Measurements from ENCODE around the gene CRACR2B. TPM values are rescaled to one million over a fixed set of nuclear protein-coding genes. Genes with fewer than 3 reads are reported as not detected.

Gene CRACR2B
- total RNA-seq, 1 donor from 2014 or later, result 5.1 TPM

GRCh38 chr11:798093-798713, 29.5 kb upstream of the CRACR2B start, which contains the start of gene SLC25A22:
Gene SLC25A22 (minus strand): TSS chr11:798281. CDS start chr11:795006, 3,275 bp downstream.
- peak; percentile 82 for DNase-seq (ENCODE audit: low spot score)
- Mint-ChIP-seq H3K27ac (peak within 1 kb of the TSS; percentile 66), H3K27me3 (ENCODE audit: low read depth) (no peaks in the 10 kb centered on the region), H3K4me1 (ENCODE audit: low read depth) (peaks cover 7% of the 10 kb centered on the region), H3K4me3 (ENCODE audit: low read depth) (peak within 1 kb of the TSS; percentile 90), H3K9me3 (no peaks in the 10 kb centered on the region), H3K36me3 (ENCODE audit: low read depth) (peaks cover 8% of the 10 kb centered on the region)
- intact Hi-C loops (cut with micrococcal nuclease), result no loop called here

- H3K9me3 Mint-ChIP-seq, result no peaks in the 10 kb centered on the region
- peaks cover 6% of the 10 kb centered on the region for H3K4me1 Mint-ChIP-seq (ENCODE audit: low read depth)
- intact Hi-C loops (cut with micrococcal nuclease), result no loop called here
- DNase-seq (ENCODE audit: low spot score), result no peak
- H3K4me3 Mint-ChIP-seq (ENCODE audit: low read depth), result no peak overlapping the region
- H3K36me3 Mint-ChIP-seq (ENCODE audit: low read depth), result peaks cover 4% of the 10 kb centered on the region
- H3K27ac Mint-ChIP-seq, result no peak overlapping the region
- no peaks in the 10 kb centered on the region for H3K27me3 Mint-ChIP-seq (ENCODE audit: low read depth)
Measured at GRCh38 chr11:799641-800316, 27.9 kb upstream of the CRACR2B start.

GRCh38 chr11:800473-800872, 27.2 kb upstream of the CRACR2B start:
- intact Hi-C loops (cut with micrococcal nuclease), result no loop called here
- DNase-seq (ENCODE audit: low spot score), result no peak
- H3K9me3 Mint-ChIP-seq, result no peaks in the 10 kb centered on the region
- peaks cover 4% of the 10 kb centered on the region for H3K36me3 Mint-ChIP-seq (ENCODE audit: low read depth)
- H3K4me1 Mint-ChIP-seq (ENCODE audit: low read depth), result peaks cover 5% of the 10 kb centered on the region
- H3K27me3 Mint-ChIP-seq (ENCODE audit: low read depth), result no peaks in the 10 kb centered on the region
- H3K4me3 Mint-ChIP-seq (ENCODE audit: low read depth), result no peak overlapping the region
- H3K27ac Mint-ChIP-seq, result no peak overlapping the region

- no peak for DNase-seq (ENCODE audit: low spot score)
- no peak overlapping the region for H3K27ac Mint-ChIP-seq
- intact Hi-C loops (cut with micrococcal nuclease), result no loop called here
- H3K9me3 Mint-ChIP-seq, result no peaks in the 10 kb centered on the region
- H3K4me1 Mint-ChIP-seq (ENCODE audit: low read depth), result peaks cover 5% of the 10 kb centered on the region
- H3K36me3 Mint-ChIP-seq (ENCODE audit: low read depth), result peaks cover 4% of the 10 kb centered on the region
- H3K4me3 Mint-ChIP-seq (ENCODE audit: low read depth), result peak overlapping the region; percentile 0
- no peaks in the 10 kb centered on the region for H3K27me3 Mint-ChIP-seq (ENCODE audit: low read depth)
Measured at GRCh38 chr11:801097-801780, 26.5 kb upstream of the CRACR2B start.

GRCh38 chr11:802018-802617, 25.6 kb upstream of the CRACR2B start:
- Mint-ChIP-seq H3K27me3 (ENCODE audit: low read depth) (no peaks in the 10 kb centered on the region), H3K36me3 (ENCODE audit: low read depth) (peaks cover 4% of the 10 kb centered on the region), H3K9me3 (no peaks in the 10 kb centered on the region), H3K4me1 (ENCODE audit: low read depth) (no peaks in the 10 kb centered on the region), H3K27ac (no peak overlapping the region), H3K4me3 (ENCODE audit: low read depth) (no peak overlapping the region)
- DNase-seq (ENCODE audit: low spot score), result no peak
- intact Hi-C loops (cut with micrococcal nuclease), result no loop called here

- no peaks in the 10 kb centered on the region for H3K27me3 Mint-ChIP-seq (ENCODE audit: low read depth)
- H3K4me1 Mint-ChIP-seq (ENCODE audit: low read depth), result peaks cover 2% of the 10 kb centered on the region
- no peaks in the 10 kb centered on the region for H3K9me3 Mint-ChIP-seq
- H3K36me3 Mint-ChIP-seq (ENCODE audit: low read depth), result peaks cover 6% of the 10 kb centered on the region
- no peak overlapping the region for H3K27ac Mint-ChIP-seq
- intact Hi-C loops (cut with micrococcal nuclease), result no loop called here
- DNase-seq (ENCODE audit: low spot score), result no peak
- peak overlapping the region; percentile 79 for H3K4me3 Mint-ChIP-seq (ENCODE audit: low read depth)
Measured at GRCh38 chr11:802693-803466, 24.8 kb upstream of the CRACR2B start.

GRCh38 chr11:803467-803742, 24.3 kb upstream of the CRACR2B start:
- Mint-ChIP-seq H3K36me3 (ENCODE audit: low read depth) (peaks cover 7% of the 10 kb centered on the region), H3K27ac (no peak overlapping the region), H3K27me3 (ENCODE audit: low read depth) (no peaks in the 10 kb centered on the region), H3K9me3 (no peaks in the 10 kb centered on the region), H3K4me3 (ENCODE audit: low read depth) (peak overlapping the region; percentile 79), H3K4me1 (ENCODE audit: low read depth) (peaks cover 3% of the 10 kb centered on the region)
- intact Hi-C loops (cut with micrococcal nuclease), result no loop called here
- DNase-seq (ENCODE audit: low spot score), result no peak

GRCh38 chr11:803770-804598, 23.7 kb upstream of the CRACR2B start:
- Mint-ChIP-seq H3K9me3 (no peaks in the 10 kb centered on the region), H3K27ac (peak overlapping the region; percentile 63)

GRCh38 chr11:804599-804964, 23.1 kb upstream of the CRACR2B start:
- Mint-ChIP-seq H3K4me3 (ENCODE audit: low read depth) (peak overlapping the region; percentile 79), H3K27ac (peak overlapping the region; percentile 63), H3K4me1 (ENCODE audit: low read depth) (peaks cover 3% of the 10 kb centered on the region), H3K9me3 (no peaks in the 10 kb centered on the region), H3K36me3 (ENCODE audit: low read depth) (peaks cover 10% of the 10 kb centered on the region), H3K27me3 (ENCODE audit: low read depth) (no peaks in the 10 kb centered on the region)
- no peak for DNase-seq (ENCODE audit: low spot score)
- intact Hi-C loops (cut with micrococcal nuclease), result no loop called here

More at GRCh38 chr11:803770-804598, 23.7 kb upstream of the CRACR2B start:
- Mint-ChIP-seq H3K4me1 (ENCODE audit: low read depth) (peaks cover 3% of the 10 kb centered on the region), H3K36me3 (ENCODE audit: low read depth) (peaks cover 9% of the 10 kb centered on the region), H3K4me3 (ENCODE audit: low read depth) (peak overlapping the region; percentile 79), H3K27me3 (ENCODE audit: low read depth) (no peaks in the 10 kb centered on the region)
- intact Hi-C loops (cut with micrococcal nuclease), result no loop called here
- no peak for DNase-seq (ENCODE audit: low spot score)

GRCh38 chr11:808427-809286, 19.1 kb upstream of the CRACR2B start:
- H3K9me3 Mint-ChIP-seq, result no peaks in the 10 kb centered on the region
- H3K36me3 Mint-ChIP-seq (ENCODE audit: low read depth), result peaks cover 40% of the 10 kb centered on the region
- peak overlapping the region; percentile 94 for H3K27ac Mint-ChIP-seq
- H3K27me3 Mint-ChIP-seq (ENCODE audit: low read depth), result no peaks in the 10 kb centered on the region
- no peak for DNase-seq (ENCODE audit: low spot score)
- peaks cover 15% of the 10 kb centered on the region for H3K4me1 Mint-ChIP-seq (ENCODE audit: low read depth)
- intact Hi-C loops (cut with micrococcal nuclease), result loop anchor here (1.0 kb wide), 2 partner anchors 11 kb away; no protein-coding TSS in a partner anchor
- peak overlapping the region; percentile 90 for H3K4me3 Mint-ChIP-seq (ENCODE audit: low read depth)

Data from activated T-helper 2 cell treated with anti-CD3 and anti-CD28 coated beads, Interferon-gamma antibody, Interleukin-2, Interleukin-4, amounts not matched to agents 10 μg/mL and 5 μg/mL and 100 μg/mL, durations not matched to agents 14 hours and 24 hours and 36 hours (primary cell).